H9 (cell line): Measurements from ENCODE around the gene LEMD3. TPM values are rescaled to one million over a fixed set of nuclear protein-coding genes. Genes with fewer than 3 reads are reported as not detected.
A peak's percentile ranks its signal among the peaks of the same experiment; 100 is the strongest.

ENCODE experiments used
- DNase-seq: peaks from one replicate; pipeline ENCODE4 v3.0.0-alpha.2; 2017
- H2AFZ ChIP-seq: one replicate; pipeline ENCODE4 v1.6.1; 2013; ENCODE audit warnings: mild to moderate bottlenecking, low read length, control low read depth, moderate library complexity
- H2AK5ac ChIP-seq: 2 replicates; pipeline ENCODE4 v1.6.1; 2013; ENCODE audit warnings: low read length, control low read depth, mixed read lengths; ENCODE audit not compliant: insufficient read length
- H2BK120ac ChIP-seq: one replicate; pipeline ENCODE4 v1.6.1; 2013; ENCODE audit warnings: low read depth, mild to moderate bottlenecking, low read length, control low read depth, inconsistent platforms; ENCODE audit not compliant: poor library complexity, severe bottlenecking
- H2BK12ac ChIP-seq: 2 replicates; pipeline ENCODE4 v1.6.1; 2013; ENCODE audit warnings: low read length, control low read depth, mixed read lengths, low read depth; ENCODE audit not compliant: insufficient read length
- H2BK15ac ChIP-seq: 2 replicates; pipeline ENCODE4 v1.6.1; 2013; ENCODE audit warnings: low read depth, low read length, control low read depth
- H2BK20ac ChIP-seq: one replicate; pipeline ENCODE4 v1.6.1; 2013; ENCODE audit warnings: low read depth, mild to moderate bottlenecking, low read length, control low read depth, inconsistent platforms; ENCODE audit not compliant: poor library complexity, severe bottlenecking
- H2BK5ac ChIP-seq: 2 replicates; pipeline ENCODE4 v1.6.1; 2013; ENCODE audit warnings: low read length, control low read depth, mixed read lengths; ENCODE audit not compliant: insufficient read length
- H3K14ac ChIP-seq: 2 replicates; pipeline ENCODE4 v1.6.1; 2013; ENCODE audit warnings: low read length, control low read depth; ENCODE audit not compliant: insufficient read depth
- H3K18ac ChIP-seq: 2 replicates; pipeline ENCODE4 v1.6.1; 2013; ENCODE audit warnings: low read depth, mild to moderate bottlenecking, mixed read lengths, low read length, control low read depth; ENCODE audit not compliant: insufficient read length
- H3K23ac ChIP-seq: 2 replicates; pipeline ENCODE4 v1.6.1; 2013; ENCODE audit warnings: low read length, control low read depth, mixed read lengths, low read depth; ENCODE audit not compliant: insufficient read length
- H3K23me2 ChIP-seq: 2 replicates; pipeline ENCODE4 v1.6.1; 2013; ENCODE audit warnings: low read depth, mild to moderate bottlenecking, mixed read lengths, low read length, control low read depth; ENCODE audit not compliant: insufficient read length, poor library complexity, severe bottlenecking
- H3K27ac ChIP-seq: 2 replicates; pipeline ENCODE4 v1.5.1; 2013; ENCODE audit warnings: low read length, control low read depth, mixed read lengths, low read depth; ENCODE audit not compliant: insufficient read length
- H3K27me3 ChIP-seq: 2 replicates; pipeline ENCODE4 v1.6.1; 2013; ENCODE audit warnings: low read length, control low read depth, inconsistent platforms; ENCODE audit not compliant: insufficient read depth
- H3K4ac ChIP-seq: 2 replicates; pipeline ENCODE4 v1.6.1; 2013; ENCODE audit warnings: low read depth, mild to moderate bottlenecking, control low read depth, inconsistent platforms, low read length, moderate library complexity
- H3K4me1 ChIP-seq: 2 replicates; pipeline ENCODE4 v1.6.1; 2013; ENCODE audit warnings: low read length, control low read depth, inconsistent platforms; ENCODE audit not compliant: insufficient read depth
- H3K4me2 ChIP-seq: 2 replicates; pipeline ENCODE4 v1.6.1; 2013; ENCODE audit warnings: low read length, control low read depth, mixed read lengths; ENCODE audit not compliant: insufficient read length, insufficient read depth
- H3K56ac ChIP-seq: 2 replicates; pipeline ENCODE4 v1.6.1; 2013; ENCODE audit warnings: low read depth, mild to moderate bottlenecking, mixed read lengths, low read length, control low read depth; ENCODE audit not compliant: insufficient read length
- H3K79me1 ChIP-seq: 2 replicates; pipeline ENCODE4 v1.6.1; 2013; ENCODE audit warnings: low read depth, mild to moderate bottlenecking, moderate library complexity, low read length, control low read depth, inconsistent platforms; ENCODE audit not compliant: insufficient read depth, poor library complexity, severe bottlenecking
- H3K79me2 ChIP-seq: 2 replicates; pipeline ENCODE4 v1.6.1; 2013; ENCODE audit warnings: low read length, control low read depth, inconsistent platforms; ENCODE audit not compliant: insufficient read depth
- H3K9ac ChIP-seq: 2 replicates; pipeline ENCODE4 v1.6.1; 2013; ENCODE audit warnings: low read length, control low read depth, mixed read lengths; ENCODE audit not compliant: insufficient read length; ENCODE audit errors: extremely low read depth
- H3K9me3 ChIP-seq: one replicate; pipeline ENCODE4 v1.6.1; 2013; ENCODE audit warnings: low read depth, low read length, inconsistent platforms; ENCODE audit not compliant: control insufficient read depth
- H3T11ph ChIP-seq: one replicate; pipeline ENCODE4 v1.6.1; 2013; ENCODE audit warnings: mild to moderate bottlenecking, low read length, control low read depth, inconsistent platforms
- H4K20me1 ChIP-seq: one replicate; pipeline ENCODE4 v1.6.1; 2013; ENCODE audit not compliant: control insufficient read depth, insufficient read length, insufficient read depth
- H4K5ac ChIP-seq: 2 replicates; pipeline ENCODE4 v1.6.1; 2013; ENCODE audit warnings: low read depth, mild to moderate bottlenecking, mixed read lengths, low read length, control low read depth; ENCODE audit not compliant: insufficient read length
- H4K8ac ChIP-seq: replicated peaks from 2 replicates; pipeline ENCODE4 v1.6.1; 2013; ENCODE audit warnings: low read length, control low read depth, mixed read lengths, low read depth; ENCODE audit not compliant: insufficient read length
- H4K91ac ChIP-seq: 2 replicates; pipeline ENCODE4 v1.6.1; 2013; ENCODE audit warnings: low read depth, mild to moderate bottlenecking, moderate library complexity, mixed read lengths, low read length, control low read depth; ENCODE audit not compliant: insufficient read length
- H3K27ac Mint-ChIP-seq, 3 experiments: 2 replicates in 2 of 3; 3 replicates in 1 of 3; pipeline ENCODE4 v1.8.0; 2020 to 2021; ENCODE audit warnings: mixed read lengths in 3 of 3, mild to moderate bottlenecking in 1 of 3, moderate library complexity in 1 of 3
- H3K27me3 Mint-ChIP-seq: 2 replicates; pipeline ENCODE4 v1.8.0; 2021; ENCODE audit warnings: low read depth, mild to moderate bottlenecking, moderate library complexity, mixed read lengths
- H3K36me3 Mint-ChIP-seq, 3 experiments: 2 replicates in 2 of 3; 3 replicates in 1 of 3; pipeline ENCODE4 v1.8.0; 2020 to 2021; ENCODE audit warnings: low read depth in 3 of 3, mixed read lengths in 3 of 3; ENCODE audit not compliant: insufficient read depth in 1 of 3
- H3K4me1 Mint-ChIP-seq, 2 experiments: 2 replicates each; pipeline ENCODE4 v1.8.0; 2020; ENCODE audit warnings: mixed read lengths in 2 of 2
- H3K4me3 Mint-ChIP-seq, 2 experiments: 2 replicates in 1 of 2; 3 replicates in 1 of 2; pipeline ENCODE4 v1.8.0; 2020 to 2021; ENCODE audit warnings: mild to moderate bottlenecking in 2 of 2, mixed read lengths in 2 of 2, moderate library complexity in 1 of 2
- H3K9me3 Mint-ChIP-seq, 2 experiments: 2 replicates in 1 of 2; 3 replicates in 1 of 2; pipeline ENCODE4 v1.8.0; 2020; ENCODE audit warnings: mild to moderate bottlenecking in 2 of 2, mixed read lengths in 2 of 2, moderate library complexity in 1 of 2
- WGBS: extraction: QIAGEN DNeasy Blood & Tissue Kit; methylation state at CpG from one replicate; pipeline ENCODE4 v1.1.7; 2013; ENCODE audit warnings: missing lambda C conversion rate, low lambda C conversion rate, mixed read lengths; ENCODE audit not compliant: insufficient read length; ENCODE audit errors: extremely low coverage; 5-methylcytosine and 5-hydroxymethylcytosine counted together
- total RNA-seq: library from RNA; stranded (reverse); gene quantifications from 2 replicates; pipeline ENCODE4 v1.2.1, GENCODE V29; 2021
- TF ChIP-seq, protein P1 (sequence below): fragments of 200-600 bp; sonication (generic); conservative IDR thresholded peaks from 3 replicates; pipeline ENCODE4 v1.8.0; 2021; ENCODE audit warnings: antibody characterized with exemption, mild to moderate bottlenecking

The LEMD3 gene
- total RNA-seq, 1 experiment from 2014 or later, result 38.1 TPM

GRCh38 chr12:65171073-65171472 lies 1.7 kb downstream of the LEMD3 start:
- Histone ChIP-seq H2BK5ac (no peak overlapping the region), H2BK12ac (no peak overlapping the region), H3K18ac (no peak overlapping the region), H3K9ac (peak overlapping the region; percentile 97), H3K27ac (no peak overlapping the region), H2BK15ac (no peak overlapping the region), H4K8ac (no peak overlapping the region), H4K20me1 (no peaks in the 10 kb centered on the region), H2AK5ac (no peak overlapping the region), H3K14ac (no peak overlapping the region), H4K5ac (no peak overlapping the region), H2BK20ac (no peak overlapping the region), H3K4me1 (no peaks in the 10 kb centered on the region; the same call in 1 of the 2 replicates), H3K23ac (no peak overlapping the region), H3T11ph (no peak overlapping the region), H3K9me3 (no peaks in the 10 kb centered on the region), H3K79me2 (peaks cover 25% of the 10 kb centered on the region), H2AFZ (no peak overlapping the region), H3K4me2 (peak overlapping the region; percentile 98), H3K23me2 (peaks cover 16% of the 10 kb centered on the region), H3K56ac (no peak overlapping the region), H3K4ac (no peak overlapping the region), H3K79me1 (peaks cover 8% of the 10 kb centered on the region), H4K91ac (no peak overlapping the region), H3K27me3 (no peaks in the 10 kb centered on the region), H2BK120ac (no peak overlapping the region)
- no peak for DNase-seq
- WGBS, result no CpG with 5 or more reads among the region's 8 CpGs
- peaks cover 5 to 8% (median 7%) of the 10 kb centered on the region in 3 experiments; a peak in 5 of 7 replicates for H3K36me3 Mint-ChIP-seq
- peaks cover 5 to 12% of the 10 kb centered on the region in 2 experiments; a peak in 4 of 5 replicates for H3K9me3 Mint-ChIP-seq
- H3K4me1 Mint-ChIP-seq, result peaks cover 16 to 23% of the 10 kb centered on the region in 2 experiments
- H3K4me3 Mint-ChIP-seq, result peak overlapping the region; percentile 91 to 97
- no peak overlapping the region for H3K27ac Mint-ChIP-seq
- H3K27me3 Mint-ChIP-seq, result peaks cover 24% of the 10 kb centered on the region
- TF ChIP-seq, protein P1, sequence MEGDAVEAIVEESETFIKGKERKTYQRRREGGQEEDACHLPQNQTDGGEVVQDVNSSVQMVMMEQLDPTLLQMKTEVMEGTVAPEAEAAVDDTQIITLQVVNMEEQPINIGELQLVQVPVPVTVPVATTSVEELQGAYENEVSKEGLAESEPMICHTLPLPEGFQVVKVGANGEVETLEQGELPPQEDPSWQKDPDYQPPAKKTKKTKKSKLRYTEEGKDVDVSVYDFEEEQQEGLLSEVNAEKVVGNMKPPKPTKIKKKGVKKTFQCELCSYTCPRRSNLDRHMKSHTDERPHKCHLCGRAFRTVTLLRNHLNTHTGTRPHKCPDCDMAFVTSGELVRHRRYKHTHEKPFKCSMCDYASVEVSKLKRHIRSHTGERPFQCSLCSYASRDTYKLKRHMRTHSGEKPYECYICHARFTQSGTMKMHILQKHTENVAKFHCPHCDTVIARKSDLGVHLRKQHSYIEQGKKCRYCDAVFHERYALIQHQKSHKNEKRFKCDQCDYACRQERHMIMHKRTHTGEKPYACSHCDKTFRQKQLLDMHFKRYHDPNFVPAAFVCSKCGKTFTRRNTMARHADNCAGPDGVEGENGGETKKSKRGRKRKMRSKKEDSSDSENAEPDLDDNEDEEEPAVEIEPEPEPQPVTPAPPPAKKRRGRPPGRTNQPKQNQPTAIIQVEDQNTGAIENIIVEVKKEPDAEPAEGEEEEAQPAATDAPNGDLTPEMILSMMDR, result no peak
